GM06990 (cell line): ENCODE measurements around the gene HDAC4.

Source experiments
- DNase-seq: peaks from one replicate; pipeline ENCODE4 v3.0.0-alpha.2; 2011; ENCODE audit not compliant: insufficient read length; ENCODE audit errors: extremely low read depth
- H3K27me3 ChIP-seq: replicated peaks from 2 replicates; pipeline ENCODE4 v1.6.0; 2011; ENCODE audit warnings: low read length; ENCODE audit not compliant: control insufficient read depth, insufficient read depth
- H3K36me3 ChIP-seq: 2 replicates; pipeline ENCODE4 v1.5.1; 2011; ENCODE audit warnings: low read length; ENCODE audit not compliant: control insufficient read depth, insufficient read depth
- H3K4me3 ChIP-seq: replicated peaks from 2 replicates; pipeline ENCODE4 v1.5.1; 2011; ENCODE audit warnings: low read depth, mild to moderate bottlenecking, control low read depth, low read length
- CTCF ChIP-seq: IDR thresholded peaks from 2 replicates; pipeline ENCODE4 v1.5.1; 2011; ENCODE audit warnings: low read length, control low read depth, mild to moderate bottlenecking, inconsistent platforms; ENCODE audit not compliant: insufficient read depth, poor library complexity, severe bottlenecking

The HDAC4 gene

GRCh38 chr2:239387811-239388210, 13.0 kb downstream of the HDAC4 start:
- Histone ChIP-seq H3K27me3 (no peaks in the 10 kb centered on the region), H3K4me3 (no peak overlapping the region), H3K36me3 (no peaks in the 10 kb centered on the region)
- DNase-seq, result no peak
- TF ChIP-seq CTCF, result no peak

GRCh38 chr2:239386872-239387445, 13.9 kb downstream of the HDAC4 start:
- DNase-seq, result no peak
- Histone ChIP-seq H3K27me3 (no peaks in the 10 kb centered on the region), H3K4me3 (no peak overlapping the region), H3K36me3 (no peaks in the 10 kb centered on the region)
- TF ChIP-seq CTCF, result no peak

- Histone ChIP-seq H3K36me3 (no peaks in the 10 kb centered on the region), H3K4me3 (no peak overlapping the region), H3K27me3 (no peaks in the 10 kb centered on the region)
- DNase-seq, result no peak
- TF ChIP-seq CTCF, result no peak
Measured at GRCh38 chr2:239386001-239386670, 14.7 kb downstream of the HDAC4 start.

GRCh38 chr2:239385096-239386000, 15.5 kb downstream of the HDAC4 start:
- Histone ChIP-seq H3K27me3 (no peaks in the 10 kb centered on the region), H3K36me3 (no peaks in the 10 kb centered on the region), H3K4me3 (no peak overlapping the region)
- DNase-seq, result no peak
- TF ChIP-seq CTCF, result no peak

GRCh38 chr2:239383759-239384156, 17.1 kb downstream of the HDAC4 start:
- no peaks in the 10 kb centered on the region for H3K27me3 ChIP-seq
- H3K36me3 ChIP-seq, result no peaks in the 10 kb centered on the region
- no peak for TF ChIP-seq CTCF
- no peak overlapping the region for H3K4me3 ChIP-seq
- no peak for DNase-seq
